Pancreas (tissue), 10 donors: ENCODE measurements around the gene FAM114A1. TPM values are rescaled to one million over a fixed set of nuclear protein-coding genes. Genes with fewer than 3 reads are reported as not detected.

Source experiments
- ATAC-seq, 4 donors: fragments of 200-7000 bp; cut with Tn5 transposase; one replicate each; pipeline versions ENCODE4 v1.8.0 to v1.9.1; 2020; ENCODE audit warnings: mild to moderate bottlenecking in 4 of 4, moderate library complexity in 4 of 4
- DNase-seq, 6 donors: peaks; one replicate each; pipeline ENCODE4 v3.0.0-alpha.2; 2020
- FAIRE-seq: peaks from 2 replicates; lab custom pipeline; 2012; peaks lifted over from hg19 to GRCh38; lab: Jason Lieb, UNC
- H3K27ac ChIP-seq, 4 donors: fragments of 200-600 bp; sonication (generic); 1 replicate in 3 of 4; 2 replicates in 1 of 4; pipeline versions ENCODE4 v1.5.0 to v1.8.0; 2020
- H3K27me3 ChIP-seq, 4 donors: fragments of 200-600 bp; one replicate each; pipeline ENCODE4 v1.8.0; 2021
- H3K36me3 ChIP-seq, 3 donors: fragments of 200-600 bp; sonication (generic) in 1 of 3; one replicate each; pipeline versions ENCODE4 v1.5.0 to v1.8.0; 2020 to 2021
- H3K4me1 ChIP-seq, 3 donors: fragments of 200-600 bp; one replicate each; pipeline ENCODE4 v1.8.0; 2021
- H3K4me3 ChIP-seq, 4 donors: fragments of 200-600 bp; sonication (generic) in 2 of 4; one replicate each; pipeline versions ENCODE4 v1.5.0 to v1.8.0; 2020 to 2021
- H3K9me3 ChIP-seq, 4 donors: fragments of 200-600 bp; one replicate each; pipeline ENCODE4 v1.8.0; 2021
- CTCF ChIP-seq, 4 donors: fragments of 200-600 bp; sonication (generic) in 3 of 4; IDR thresholded peaks; one replicate each; pipeline versions ENCODE4 v1.5.0 to v1.8.0; 2021; ENCODE audit warnings: antibody characterized with exemption in 4 of 4
- WGBS, 2 donors: extraction: QIAGEN DNeasy Blood & Tissue Kit; methylation state at CpG; one replicate each; pipeline ENCODE4 v1.1.7; 2013; 5-methylcytosine and 5-hydroxymethylcytosine counted together
- intact Hi-C, 3 donors: fragments of 100-400 bp; cut with DNase I; formaldehyde crosslinking; loops; one replicate each; pipeline versions ENCODE4 v1.11.1 to v1.14.2; 2022
- polyA plus RNA-seq, 2 donors: library from polyadenylated mRNA; stranded (reverse); fragments of 200-250 nt; gene quantifications; one replicate each; pipeline ENCODE4 v1.2.3, GENCODE V29; 2013
- total RNA-seq, 6 donors: library from RNA; stranded (reverse); fragmentation: NEBNext Ultra II Directional in 4 of 6; extraction: Animal tissue kit (Norgen Biotek cat#: 25700) in 4 of 6; gene quantifications; one replicate each; pipeline versions ENCODE4 v1.2.1 to v1.2.4, GENCODE V29; 2021 to 2023
- donor health status: healthy with polysubstance abuse.
- donor health status: DM: no; HTN: no; CAD: no; lungs with moderate emphysema.
- donor health status: DM: no; HTN: no; CAD: no.
- donor health status: control.
- donor health status: control.
- donor health status: Bipolar disorder and iron deficiency.
- donor health status: DM: yes; HTN: yes; CAD: no.
- donor health status: DM: no; HTN: no; CAD: no.
- donor health status: DM: no; HTN: no; CAD: no.
- donor health status: DM: yes; HTN: yes; CAD: no.

The FAM114A1 gene
- total and polyA plus RNA-seq, 8 donors, result 8.0 to 42.8 (median 20.3) TPM

GRCh38 chr4:38950159-38950558 lies 82.6 kb downstream of the FAM114A1 start:
- DNase-seq, result no peak
- H3K27me3 ChIP-seq, result no peaks in the 10 kb centered on the region
- TF ChIP-seq CTCF (IDR thresholded peaks at IDR 0.05), result no peak
- ATAC-seq, result no peak
- no peak overlapping the region for H3K27ac ChIP-seq
- intact Hi-C loops, result no loop called here
- no peaks in the 10 kb centered on the region for H3K9me3 ChIP-seq
- H3K36me3 ChIP-seq, result no peaks in the 10 kb centered on the region
- FAIRE-seq, result no peak
- no peaks in the 10 kb centered on the region for H3K4me1 ChIP-seq
- whole genome bisulfite sequencing, 2 donors, result 66 to 74% methylated on average over 2 of the region's 2 CpGs
- H3K4me3 ChIP-seq, result no peak overlapping the region

GRCh38 chr4:38950734-38951133 lies 83.1 kb downstream of the FAM114A1 start:
- intact Hi-C loops, result no loop called here
- no peak overlapping the region for H3K4me3 ChIP-seq
- DNase-seq, result no peak
- H3K27ac ChIP-seq, result no peak overlapping the region
- TF ChIP-seq CTCF (IDR thresholded peaks at IDR 0.05), result no peak
- no peaks in the 10 kb centered on the region for H3K9me3 ChIP-seq
- FAIRE-seq, result no peak
- H3K4me1 ChIP-seq, result no peaks in the 10 kb centered on the region
- no peaks in the 10 kb centered on the region for H3K27me3 ChIP-seq
- ATAC-seq, result no peak
- WGBS, 2 donors, result 17 to 21% methylated on average over 6 of the region's 6 CpGs
- H3K36me3 ChIP-seq, result no peaks in the 10 kb centered on the region

- intact Hi-C loops, result no loop called here
- 56 to 67% methylated on average over 2 of the region's 2 CpGs for WGBS, 2 donors
- TF ChIP-seq CTCF (IDR thresholded peaks at IDR 0.05), result no peak
- DNase-seq, result no peak
- no peak for FAIRE-seq
- no peaks in the 10 kb centered on the region for H3K4me1 ChIP-seq
- no peaks in the 10 kb centered on the region for H3K36me3 ChIP-seq
- H3K27me3 ChIP-seq, result no peaks in the 10 kb centered on the region
- H3K27ac ChIP-seq, result no peak overlapping the region
- ATAC-seq, result no peak
- no peak overlapping the region for H3K4me3 ChIP-seq
- H3K9me3 ChIP-seq, result no peaks in the 10 kb centered on the region
These were observed 84.0 kb downstream of the FAM114A1 start for GRCh38 chr4:38951598-38951997.

DNA sequence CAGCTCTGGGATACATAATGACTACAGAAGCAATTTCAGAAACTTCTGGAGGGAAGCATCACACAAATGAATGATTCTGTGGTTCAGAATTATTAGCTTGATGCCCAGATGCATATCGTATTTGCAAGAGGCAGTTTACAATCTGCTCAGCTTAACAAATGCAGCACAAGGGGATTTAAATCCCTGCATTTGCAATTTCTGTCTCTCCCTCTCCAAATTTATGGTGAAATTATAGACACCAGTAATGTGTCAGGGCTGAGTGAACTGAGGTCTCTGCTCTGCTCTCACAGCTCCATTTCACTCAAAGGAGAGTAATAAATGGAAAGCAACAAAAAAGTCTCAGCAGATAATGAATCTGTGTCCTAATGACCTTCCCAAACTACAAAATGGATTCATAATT lies 84.4 kb downstream of the FAM114A1 start:
- no peaks in the 10 kb centered on the region for H3K4me1 ChIP-seq
- H3K9me3 ChIP-seq, result no peaks in the 10 kb centered on the region
- ATAC-seq (no peak), FAIRE-seq (no peak), DNase-seq (no peak)
- H3K4me3 ChIP-seq, result no peak overlapping the region
- TF ChIP-seq CTCF (IDR thresholded peaks at IDR 0.05), result no peak
- intact Hi-C loops, result no loop called here
- no peaks in the 10 kb centered on the region for H3K27me3 ChIP-seq
- H3K27ac ChIP-seq, result no peak overlapping the region
- WGBS, 2 donors, result 32 to 65% methylated on average over 1 of the region's 1 CpG
- no peaks in the 10 kb centered on the region for H3K36me3 ChIP-seq

- Histone ChIP-seq H3K9me3 (no peaks in the 10 kb centered on the region), H3K27ac (no peak overlapping the region), H3K4me3 (no peak overlapping the region), H3K36me3 (no peaks in the 10 kb centered on the region), H3K4me1 (no peaks in the 10 kb centered on the region), H3K27me3 (no peaks in the 10 kb centered on the region)
- DNase-seq (no peak), FAIRE-seq (no peak), ATAC-seq (no peak)
- intact Hi-C loops, result no loop called here
- no peak for TF ChIP-seq CTCF (IDR thresholded peaks at IDR 0.05)
These were observed 87.1 kb downstream of the FAM114A1 start for GRCh38 chr4:38954727-38955126.
